Mesenchymal stem cell (in vitro differentiated cells and primary cell): ENCODE data around the gene ARHGAP23.
A peak's percentile ranks its signal among the peaks of the same experiment; 100 is the strongest.

Source experiments
- DNase-seq: peaks from one replicate; pipeline ENCODE4 v3.0.0-alpha.2; 2013
- H2AFZ ChIP-seq: one replicate; pipeline ENCODE4 v1.6.1; 2013; ENCODE audit warnings: low read depth, mild to moderate bottlenecking, control low read depth, inconsistent platforms, low read length, moderate library complexity
- H2AK5ac ChIP-seq: 2 replicates; pipeline ENCODE4 v1.6.1; 2013; ENCODE audit warnings: low read length, moderate library complexity, mild to moderate bottlenecking, inconsistent platforms; ENCODE audit not compliant: severe bottlenecking
- H2BK120ac ChIP-seq: one replicate; pipeline ENCODE4 v1.6.1; 2013; ENCODE audit warnings: low read depth, mild to moderate bottlenecking, inconsistent platforms, low read length, moderate library complexity
- H2BK12ac ChIP-seq, 2 experiments: one replicate each; pipeline ENCODE4 v1.6.1; 2013; ENCODE audit warnings: inconsistent platforms in 2 of 2, low read length in 2 of 2, mild to moderate bottlenecking in 2 of 2, moderate library complexity in 2 of 2, control low read depth in 1 of 2
- H2BK15ac ChIP-seq: one replicate; pipeline ENCODE4 v1.6.1; 2013; ENCODE audit warnings: mild to moderate bottlenecking, low read depth, inconsistent platforms; ENCODE audit not compliant: poor library complexity, severe bottlenecking
- H2BK5ac ChIP-seq: 2 replicates; pipeline ENCODE4 v1.6.1; 2013; ENCODE audit warnings: low read depth, mild to moderate bottlenecking, low read length, control low read depth, inconsistent platforms; ENCODE audit not compliant: poor library complexity, severe bottlenecking
- H3K14ac ChIP-seq, 2 experiments: one replicate each; pipeline ENCODE4 v1.6.1; 2013; ENCODE audit warnings: inconsistent platforms in 2 of 2, low read length in 2 of 2, control low read depth in 1 of 2, mild to moderate bottlenecking in 1 of 2, moderate library complexity in 1 of 2
- H3K18ac ChIP-seq, 2 experiments: one replicate each; pipeline ENCODE4 v1.6.1; 2013; ENCODE audit warnings: inconsistent platforms in 2 of 2, low read length in 2 of 2, control low read depth in 1 of 2, low read depth in 1 of 2, mild to moderate bottlenecking in 1 of 2
- H3K23ac ChIP-seq, 2 experiments: one replicate each; pipeline ENCODE4 v1.6.1; 2013; ENCODE audit warnings: inconsistent platforms in 2 of 2, low read length in 2 of 2, mild to moderate bottlenecking in 2 of 2, moderate library complexity in 2 of 2, control low read depth in 1 of 2
- H3K27ac ChIP-seq: 2 replicates; pipeline ENCODE4 v1.5.1; 2013; ENCODE audit warnings: mild to moderate bottlenecking, moderate library complexity, low read length, control low read depth, inconsistent platforms; ENCODE audit not compliant: poor library complexity, severe bottlenecking
- H3K27me3 ChIP-seq, 2 experiments: 2 replicates each; pipeline versions ENCODE4 v1.6.1 to v1.7.0; 2013; ENCODE audit warnings: low read length in 2 of 2, mild to moderate bottlenecking in 2 of 2, moderate library complexity in 2 of 2, control low read depth in 1 of 2, inconsistent platforms in 1 of 2; ENCODE audit not compliant: control insufficient read depth in 1 of 2, insufficient read depth in 1 of 2
- H3K36me3 ChIP-seq, 2 experiments: 2 replicates each; pipeline versions ENCODE4 v1.6.1 to v1.7.0; 2013; ENCODE audit warnings: low read length in 2 of 2, control low read depth in 1 of 2, inconsistent platforms in 1 of 2, low read depth in 1 of 2, mild to moderate bottlenecking in 1 of 2; ENCODE audit not compliant: insufficient read depth in 2 of 2, control insufficient read depth in 1 of 2
- H3K4ac ChIP-seq, 2 experiments: one replicate each; pipeline ENCODE4 v1.6.1; 2013; ENCODE audit warnings: inconsistent platforms in 2 of 2, low read length in 2 of 2, mild to moderate bottlenecking in 2 of 2, moderate library complexity in 2 of 2, control low read depth in 1 of 2, low read depth in 1 of 2
- H3K4me1 ChIP-seq: 2 replicates; pipeline ENCODE4 v1.6.1; 2013; ENCODE audit warnings: low read depth, low read length, control low read depth; ENCODE audit not compliant: control insufficient read depth, insufficient read depth
- H3K4me2 ChIP-seq: 2 replicates; pipeline ENCODE4 v1.6.1; 2013; ENCODE audit warnings: low read length, mild to moderate bottlenecking, inconsistent platforms; ENCODE audit not compliant: poor library complexity, severe bottlenecking
- H3K4me3 ChIP-seq, 2 experiments: 2 replicates each; pipeline versions ENCODE4 v1.5.1 to v1.7.0; 2013; ENCODE audit warnings: low read length in 2 of 2, mild to moderate bottlenecking in 2 of 2, control low read depth in 1 of 2, low read depth in 1 of 2; ENCODE audit not compliant: insufficient read depth in 1 of 2
- H3K79me1 ChIP-seq: replicated peaks from 2 replicates; pipeline ENCODE4 v1.6.1; 2013; ENCODE audit warnings: mild to moderate bottlenecking, control low read depth, low read length, inconsistent platforms; ENCODE audit not compliant: poor library complexity, severe bottlenecking
- H3K9ac ChIP-seq: 2 replicates; pipeline ENCODE4 v1.7.0; 2013; ENCODE audit warnings: mild to moderate bottlenecking, low read length, moderate library complexity
- H3K9me3 ChIP-seq: 2 replicates; pipeline ENCODE4 v1.7.0; 2013; ENCODE audit warnings: mild to moderate bottlenecking, low read length; ENCODE audit not compliant: control insufficient read depth
- H4K8ac ChIP-seq: one replicate; pipeline ENCODE4 v1.6.1; 2013; ENCODE audit warnings: inconsistent platforms, mild to moderate bottlenecking, low read length, moderate library complexity
- H4K91ac ChIP-seq: one replicate; pipeline ENCODE4 v1.6.1; 2013; ENCODE audit warnings: mild to moderate bottlenecking, low read length, inconsistent platforms
- WGBS: methylation state at CpG from one replicate; pipeline ENCODE4 v1.1.7; 2013; ENCODE audit warnings: mixed read lengths; 5-methylcytosine and 5-hydroxymethylcytosine counted together

ARHGAP23 gene

GRCh38 chr17:38546396-38546795 is 118.1 kb downstream of the ARHGAP23 start:
- Histone ChIP-seq H2BK5ac (no peak overlapping the region), H3K14ac (no peak overlapping the region), H2BK12ac (no peak overlapping the region), H3K79me1 (no peaks in the 10 kb centered on the region), H3K4me1 (no peaks in the 10 kb centered on the region), H3K9me3 (no peaks in the 10 kb centered on the region), H3K18ac (no peak overlapping the region), H4K91ac (no peak overlapping the region), H2AK5ac (no peak overlapping the region), H3K4me2 (no peak overlapping the region), H2AFZ (no peak overlapping the region), H3K9ac (no peak overlapping the region), H2BK120ac (no peak overlapping the region), H3K23ac (no peak overlapping the region), H3K4ac (no peak overlapping the region), H2BK15ac (no peak overlapping the region), H3K27ac (no peak overlapping the region), H4K8ac (no peak overlapping the region), H3K27me3 (peaks cover 63 to 64% of the 10 kb centered on the region in 2 experiments), H3K36me3 (no peaks in the 10 kb centered on the region), H3K4me3 (no peak overlapping the region)
- DNase-seq = no peak
- WGBS = 90% methylated on average over 10 of the region's 11 CpGs

- no peak overlapping the region for H2BK15ac ChIP-seq
- H2BK12ac ChIP-seq = no peak overlapping the region
- no peaks in the 10 kb centered on the region for H3K79me1 ChIP-seq
- no peak for DNase-seq
- no peak overlapping the region for H3K18ac ChIP-seq
- H3K27ac ChIP-seq = no peak overlapping the region
- H4K8ac ChIP-seq = no peak overlapping the region
- H3K4me1 ChIP-seq = no peaks in the 10 kb centered on the region
- no peak overlapping the region for H3K9ac ChIP-seq
- 85% methylated on average over 10 of the region's 12 CpGs for WGBS
- H3K23ac ChIP-seq = no peak overlapping the region
- H3K27me3 ChIP-seq = peaks cover 54 to 60% of the 10 kb centered on the region in 2 experiments
- no peak overlapping the region for H3K14ac ChIP-seq
- no peak overlapping the region for H2BK120ac ChIP-seq
- no peak overlapping the region for H2BK5ac ChIP-seq
- H3K36me3 ChIP-seq = no peaks in the 10 kb centered on the region
- no peak overlapping the region for H3K4me3 ChIP-seq
- H3K4ac ChIP-seq = no peak overlapping the region
- no peak overlapping the region for H2AFZ ChIP-seq
- H3K4me2 ChIP-seq = no peak overlapping the region
- no peak overlapping the region for H2AK5ac ChIP-seq
- H3K9me3 ChIP-seq = no peaks in the 10 kb centered on the region
- H4K91ac ChIP-seq = no peak overlapping the region
These were observed 119.2 kb downstream of the ARHGAP23 start for GRCh38 chr17:38547444-38547843.

- H3K18ac ChIP-seq = no peak overlapping the region
- H3K4me2 ChIP-seq = no peak overlapping the region
- no peak overlapping the region for H3K9ac ChIP-seq
- no peak overlapping the region for H3K27ac ChIP-seq
- no peak overlapping the region for H2BK12ac ChIP-seq
- no peaks in the 10 kb centered on the region for H3K9me3 ChIP-seq
- no peak for DNase-seq
- no peak overlapping the region for H2BK15ac ChIP-seq
- no peak overlapping the region for H3K4me3 ChIP-seq
- no peak overlapping the region for H4K8ac ChIP-seq
- no peak overlapping the region for H3K14ac ChIP-seq
- no peak overlapping the region for H2BK120ac ChIP-seq
- H3K23ac ChIP-seq = no peak overlapping the region
- H3K36me3 ChIP-seq = no peaks in the 10 kb centered on the region
- H4K91ac ChIP-seq = no peak overlapping the region
- 53% methylated on average over 4 of the region's 4 CpGs for WGBS
- H2AK5ac ChIP-seq = no peak overlapping the region
- peaks cover 45 to 67% of the 10 kb centered on the region in 2 experiments for H3K27me3 ChIP-seq
- H3K4ac ChIP-seq = no peak overlapping the region
- H3K4me1 ChIP-seq = no peaks in the 10 kb centered on the region
- H2AFZ ChIP-seq = no peak overlapping the region
- H2BK5ac ChIP-seq = no peak overlapping the region
- no peaks in the 10 kb centered on the region for H3K79me1 ChIP-seq
These were observed 121.0 kb downstream of the ARHGAP23 start for GRCh38 chr17:38549285-38549684.

- 83% methylated on average over 8 of the region's 8 CpGs for WGBS
- no peak overlapping the region for H4K8ac ChIP-seq
- H2BK5ac ChIP-seq = no peak overlapping the region
- H3K14ac ChIP-seq = no peak overlapping the region
- no peak overlapping the region for H2AK5ac ChIP-seq
- H3K79me1 ChIP-seq = no peaks in the 10 kb centered on the region
- H3K23ac ChIP-seq = no peak overlapping the region
- peak overlapping the region; percentile 35 for H4K91ac ChIP-seq
- H3K4me1 ChIP-seq = no peaks in the 10 kb centered on the region
- H3K9ac ChIP-seq = no peak overlapping the region
- no peak overlapping the region for H2BK15ac ChIP-seq
- H2BK120ac ChIP-seq = no peak overlapping the region
- H3K9me3 ChIP-seq = no peaks in the 10 kb centered on the region
- H3K36me3 ChIP-seq = no peaks in the 10 kb centered on the region
- H3K4me2 ChIP-seq = no peak overlapping the region
- peaks cover 34 to 68% of the 10 kb centered on the region in 2 experiments for H3K27me3 ChIP-seq
- no peak overlapping the region for H2AFZ ChIP-seq
- no peak overlapping the region for H2BK12ac ChIP-seq
- H3K4ac ChIP-seq = no peak overlapping the region
- H3K18ac ChIP-seq = no peak overlapping the region
- H3K4me3 ChIP-seq = no peak overlapping the region
- no peak overlapping the region for H3K27ac ChIP-seq
- no peak for DNase-seq
These were observed 122.4 kb downstream of the ARHGAP23 start for GRCh38 chr17:38550661-38551060.
